ENCODE data around the gene LDLR.

GRCh38 chr19:11172576-11172975, 83.3 kb downstream of the LDLR start:
- no peak for TF ChIP-seq POLR2AphosphoS5 (IDR thresholded peaks at IDR 0.05; ENCODE audit: low read depth, low read length)
- no peak for TF ChIP-seq POLR2A (IDR thresholded peaks at IDR 0.05; ENCODE audit: low read depth, low read length)
- no peak for TF ChIP-seq PAX5 (IDR thresholded peaks at IDR 0.05; ENCODE audit: insufficient read depth, low read length, severe bottlenecking)
- TF ChIP-seq POU2F2 (IDR thresholded peaks at IDR 0.05; ENCODE audit: low read depth, low read length), result no peak
- no peak for TF ChIP-seq SPI1 (IDR thresholded peaks at IDR 0.05; ENCODE audit: low read depth, low read length)
- no peak for TF ChIP-seq TAF1 (IDR thresholded peaks at IDR 0.05; ENCODE audit: low read depth, low read length)

Measured in GM12891 (cell line).